Tibial artery (tissue), 4 donors: ENCODE results near the gene ATP6V1G3.
"Not testable (repeated sequence)": the region's sequence is repeated elsewhere in the genome, so short reads cannot be mapped to it uniquely, and the experiment has no call there.

Experiments used
- DNase-seq, 2 donors: peaks; one replicate each; pipeline ENCODE4 v3.0.0-alpha.2; 2019
- H3K27ac ChIP-seq, 2 donors: fragments of 200-600 bp; sonication (generic) in 1 of 2; 1 replicate in 1 of 2; 2 replicates in 1 of 2; pipeline ENCODE4 v1.5.1; 2018 to 2019; ENCODE audit warnings: mild to moderate bottlenecking in 1 of 2
- H3K27me3 ChIP-seq, 2 donors: fragments of 200-600 bp; sonication (generic) in 1 of 2; one replicate each; pipeline versions ENCODE4 v1.5.1 to v1.6.0; 2016 to 2019
- H3K36me3 ChIP-seq, 3 donors: fragments of 200-600 bp; sonication (generic) in 2 of 3; one replicate each; pipeline ENCODE4 v1.5.1; 2016 to 2019; ENCODE audit warnings: mild to moderate bottlenecking in 2 of 3
- H3K4me1 ChIP-seq, 4 donors: fragments of 200-600 bp; sonication (generic) in 2 of 4; 1 replicate in 3 of 4; 2 replicates in 1 of 4; pipeline ENCODE4 v1.5.1; 2016 to 2019
- H3K4me3 ChIP-seq, 2 donors: fragments of 200-600 bp; sonication (generic) in 1 of 2; 1 replicate in 1 of 2; 2 replicates in 1 of 2; pipeline ENCODE4 v1.5.1; 2018 to 2019; ENCODE audit warnings: mild to moderate bottlenecking in 2 of 2
- H3K9me3 ChIP-seq, 3 donors: fragments of 200-600 bp; sonication (generic) in 1 of 3; one replicate each; pipeline ENCODE4 v1.5.1; 2016 to 2019
- intact Hi-C: fragments of 100-400 bp; cut with DNase I; formaldehyde crosslinking; loops from one replicate; pipeline ENCODE4 v1.15.0; 2023; ENCODE audit warnings: low total_unique reads
- TF ChIP-seq, protein P1 (sequence below), 2 experiments: fragments of 200-600 bp in 1 of 2; fragments of 450-650 bp in 1 of 2; IDR thresholded peaks; one replicate each; pipeline ENCODE4 v1.5.1; 2017 to 2019; ENCODE audit warnings: antibody characterized with exemption in 2 of 2, mild to moderate bottlenecking in 1 of 2, moderate library complexity in 1 of 2

Gene ATP6V1G3

DNA sequence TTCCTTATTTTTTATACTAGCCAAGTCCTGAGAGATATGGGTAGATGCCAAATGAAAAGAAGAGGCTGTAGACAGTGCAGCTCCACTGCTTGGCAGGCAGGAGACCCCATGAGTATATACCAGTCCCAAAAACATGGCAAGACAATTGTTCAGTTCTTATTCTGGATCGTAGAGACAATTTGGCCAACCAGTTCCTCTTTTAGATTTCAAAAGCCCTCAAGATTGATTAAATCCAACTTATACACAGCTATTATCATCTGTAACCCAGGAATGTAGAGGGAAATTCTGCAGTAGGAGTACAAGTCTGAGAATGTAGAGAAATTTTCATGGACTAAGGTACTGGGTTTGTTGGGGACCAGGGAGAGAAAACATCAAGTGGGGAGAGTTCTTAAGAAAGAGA is 50.3 kb downstream of the ATP6V1G3 start:
- H3K9me3 ChIP-seq: no peaks in the 10 kb centered on the region
- no peaks in the 10 kb centered on the region for H3K4me1 ChIP-seq
- intact Hi-C loops: no loop called here
- H3K36me3 ChIP-seq: no peaks in the 10 kb centered on the region
- DNase-seq: no peak
- no peak overlapping the region for H3K27ac ChIP-seq
- H3K27me3 ChIP-seq: no peaks in the 10 kb centered on the region
- TF ChIP-seq, protein P1, sequence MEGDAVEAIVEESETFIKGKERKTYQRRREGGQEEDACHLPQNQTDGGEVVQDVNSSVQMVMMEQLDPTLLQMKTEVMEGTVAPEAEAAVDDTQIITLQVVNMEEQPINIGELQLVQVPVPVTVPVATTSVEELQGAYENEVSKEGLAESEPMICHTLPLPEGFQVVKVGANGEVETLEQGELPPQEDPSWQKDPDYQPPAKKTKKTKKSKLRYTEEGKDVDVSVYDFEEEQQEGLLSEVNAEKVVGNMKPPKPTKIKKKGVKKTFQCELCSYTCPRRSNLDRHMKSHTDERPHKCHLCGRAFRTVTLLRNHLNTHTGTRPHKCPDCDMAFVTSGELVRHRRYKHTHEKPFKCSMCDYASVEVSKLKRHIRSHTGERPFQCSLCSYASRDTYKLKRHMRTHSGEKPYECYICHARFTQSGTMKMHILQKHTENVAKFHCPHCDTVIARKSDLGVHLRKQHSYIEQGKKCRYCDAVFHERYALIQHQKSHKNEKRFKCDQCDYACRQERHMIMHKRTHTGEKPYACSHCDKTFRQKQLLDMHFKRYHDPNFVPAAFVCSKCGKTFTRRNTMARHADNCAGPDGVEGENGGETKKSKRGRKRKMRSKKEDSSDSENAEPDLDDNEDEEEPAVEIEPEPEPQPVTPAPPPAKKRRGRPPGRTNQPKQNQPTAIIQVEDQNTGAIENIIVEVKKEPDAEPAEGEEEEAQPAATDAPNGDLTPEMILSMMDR (IDR thresholded peaks at IDR 0.05): no peak
- H3K4me3 ChIP-seq: no peak overlapping the region

DNA sequence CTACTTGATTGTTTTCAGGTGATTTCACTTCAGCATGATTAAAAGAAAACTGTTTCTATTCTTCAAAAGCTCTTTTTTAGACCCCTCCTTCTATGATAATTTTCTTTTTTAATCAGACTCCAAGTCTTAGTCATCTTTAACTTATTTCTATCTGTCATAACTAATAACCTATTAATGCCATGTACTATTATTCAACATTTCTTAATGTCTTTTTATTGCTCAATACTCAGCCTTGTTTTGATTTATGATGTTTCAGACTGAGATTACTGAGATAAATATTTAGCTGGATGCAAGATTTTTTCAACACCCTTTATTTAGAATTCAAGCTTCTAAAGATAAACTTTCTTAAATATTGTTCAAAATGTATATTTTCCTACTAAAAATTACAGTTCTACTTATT is 53.6 kb downstream of the ATP6V1G3 start:
- Histone ChIP-seq H3K36me3 (no peaks in the 10 kb centered on the region), H3K27me3 (no peaks in the 10 kb centered on the region), H3K9me3 (no peaks in the 10 kb centered on the region), H3K27ac (no peak overlapping the region), H3K4me3 (no peak overlapping the region), H3K4me1 (no peaks in the 10 kb centered on the region)
- no peak for DNase-seq
- intact Hi-C loops: no loop called here
- TF ChIP-seq, protein P1 (IDR thresholded peaks at IDR 0.05): no peak

DNA sequence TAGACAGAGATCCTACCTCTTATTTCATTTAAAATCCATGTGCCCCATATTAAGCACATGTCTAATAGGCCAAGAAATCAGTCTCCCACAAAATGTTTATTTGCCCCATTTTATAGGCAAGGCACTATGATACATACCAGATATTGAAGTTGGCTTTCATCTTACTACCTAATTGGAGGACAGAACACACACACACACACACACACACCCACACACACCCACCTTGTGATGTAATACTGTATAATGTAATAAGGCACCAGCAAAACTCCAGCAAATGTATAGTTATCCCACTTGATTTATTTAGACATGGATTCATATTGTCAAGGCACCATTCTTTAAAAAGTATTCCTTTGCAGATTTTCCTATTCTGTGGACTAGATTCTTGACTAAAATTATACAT is 56.8 kb downstream of the ATP6V1G3 start:
- DNase-seq: no peak
- no peak overlapping the region for H3K4me3 ChIP-seq
- H3K27me3 ChIP-seq: no peaks in the 10 kb centered on the region
- H3K9me3 ChIP-seq: no peaks in the 10 kb centered on the region
- intact Hi-C loops: no loop called here
- TF ChIP-seq, protein P1 (IDR thresholded peaks at IDR 0.05): no peak
- H3K36me3 ChIP-seq: no peaks in the 10 kb centered on the region
- H3K27ac ChIP-seq: no peak overlapping the region
- no peaks in the 10 kb centered on the region for H3K4me1 ChIP-seq

DNA sequence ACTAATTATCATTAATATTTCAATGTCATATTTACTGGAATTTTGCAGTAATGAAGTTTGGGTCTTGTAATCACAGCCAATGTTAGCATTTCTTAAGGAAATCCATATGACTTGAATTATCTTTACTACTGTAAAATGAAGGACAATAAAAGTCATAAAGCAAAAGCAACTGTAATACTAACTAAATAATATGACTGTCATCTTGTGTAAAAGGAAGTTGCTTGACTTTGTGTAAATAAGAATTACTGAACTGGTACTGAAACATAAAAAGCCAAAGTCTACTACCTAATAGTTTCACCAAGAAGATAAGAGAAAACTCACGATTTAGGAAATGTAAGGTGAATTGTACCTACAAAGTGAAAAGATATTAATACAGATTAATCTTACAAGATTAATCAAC is 57.5 kb downstream of the ATP6V1G3 start:
- intact Hi-C loops: no loop called here

DNA sequence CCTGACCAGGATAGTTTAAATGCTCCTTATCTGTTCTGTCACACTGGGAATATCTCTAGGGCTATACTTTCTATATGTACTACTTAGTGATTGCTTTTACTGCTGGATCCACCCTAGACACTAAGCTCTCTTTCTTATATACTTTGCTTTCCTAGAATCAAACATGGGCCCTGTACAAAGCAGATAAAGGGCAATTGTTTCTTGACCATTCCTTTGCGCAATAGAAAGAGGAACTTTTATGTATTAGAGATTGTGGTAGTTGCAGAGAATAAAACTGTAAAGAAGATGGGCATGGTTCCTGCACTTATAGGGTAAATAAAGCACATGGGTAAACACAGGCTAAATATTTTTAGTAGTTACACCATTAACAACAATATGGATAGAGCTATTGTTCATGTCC is 58.8 kb downstream of the ATP6V1G3 start:
- H3K4me3 ChIP-seq: no peak overlapping the region
- DNase-seq: no peak
- no peaks in the 10 kb centered on the region for H3K36me3 ChIP-seq
- H3K9me3 ChIP-seq: no peaks in the 10 kb centered on the region
- no peaks in the 10 kb centered on the region for H3K27me3 ChIP-seq
- no peaks in the 10 kb centered on the region for H3K4me1 ChIP-seq
- no peak overlapping the region for H3K27ac ChIP-seq
- TF ChIP-seq, protein P1 (IDR thresholded peaks at IDR 0.05): no peak
- intact Hi-C loops: no loop called here

More for the DNA sequence above, 57.5 kb downstream of the ATP6V1G3 start:
- Histone ChIP-seq H3K4me3 (no peak overlapping the region), H3K9me3 (no peaks in the 10 kb centered on the region), H3K27me3 (no peaks in the 10 kb centered on the region), H3K27ac (no peak overlapping the region), H3K36me3 (no peaks in the 10 kb centered on the region), H3K4me1 (no peaks in the 10 kb centered on the region)
- DNase-seq: no peak
- TF ChIP-seq, protein P1 (IDR thresholded peaks at IDR 0.05): no peak

DNA sequence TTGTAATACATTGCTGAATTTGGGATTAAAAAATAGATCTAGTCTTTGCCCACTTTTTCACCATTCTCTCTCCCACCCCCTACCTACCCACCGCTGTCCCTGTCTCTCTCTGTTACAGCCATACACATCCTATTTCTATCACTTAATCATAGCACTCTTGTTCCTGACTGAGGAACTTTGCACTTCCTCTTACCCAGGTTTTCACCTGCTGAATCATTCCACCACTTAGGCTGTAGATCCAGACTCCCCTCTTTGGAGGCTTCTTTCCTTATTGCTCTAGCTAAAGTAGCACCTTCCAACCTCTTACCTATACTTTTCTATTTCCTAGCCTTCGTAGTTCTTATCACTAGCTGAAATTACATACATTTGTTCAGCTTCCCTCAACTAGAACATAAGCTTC is 59.6 kb downstream of the ATP6V1G3 start:
- H3K27me3 ChIP-seq: no peaks in the 10 kb centered on the region
- no peak overlapping the region for H3K27ac ChIP-seq
- no peaks in the 10 kb centered on the region for H3K4me1 ChIP-seq
- no peak for DNase-seq
- H3K9me3 ChIP-seq: no peaks in the 10 kb centered on the region
- no peaks in the 10 kb centered on the region for H3K36me3 ChIP-seq
- no peak overlapping the region for H3K4me3 ChIP-seq
- intact Hi-C loops: no loop called here
- TF ChIP-seq, protein P1 (IDR thresholded peaks at IDR 0.05): no peak

DNA sequence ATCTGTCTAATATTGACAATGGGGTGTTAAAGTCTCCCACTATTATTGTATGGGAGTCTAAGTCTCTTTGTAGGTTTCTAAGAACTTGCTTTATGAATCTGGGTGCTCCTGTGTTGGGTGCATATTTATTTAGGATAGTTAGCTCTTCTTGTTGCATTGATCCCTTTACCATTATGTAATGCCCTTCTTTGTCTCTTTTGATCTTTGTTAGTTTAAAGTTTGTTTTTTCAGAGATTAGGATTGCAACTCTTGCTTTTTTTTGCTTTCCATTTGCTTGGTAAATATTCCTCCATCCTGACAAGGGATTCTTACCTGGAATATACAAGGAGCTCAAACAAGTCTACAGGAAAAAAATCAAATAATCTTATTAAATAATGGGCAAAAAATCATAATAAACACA is 63.1 kb downstream of the ATP6V1G3 start:
- H3K27me3 ChIP-seq, H3K4me1 ChIP-seq, H3K36me3 ChIP-seq, H3K4me3 ChIP-seq, DNase-seq, H3K27ac ChIP-seq, H3K9me3 ChIP-seq, intact Hi-C loops: not testable (repeated sequence)
